ENCODE data around the gene ATF3.
A peak's percentile ranks its signal among the peaks of the same experiment; 100 is the strongest.

The ATF3 gene
- total RNA-seq, result 5.4 to 80.1 reads per million in 2 experiments

GRCh38 chr1:212608392-212608958, at the start of gene ATF3:
Gene ATF3, plus strand, starts transcription at chr1:212608761. Its CDS starts 6,261 bp downstream, at chr1:212615022.
- DNase-seq (ENCODE audit: low read depth), result peak; percentile 62

- DNase-seq (ENCODE audit: low read depth), result no peak
Measured at GRCh38 chr1:212559929-212560328, 48.6 kb upstream of the ATF3 start.

GRCh38 chr1:212560933-212561460, 47.6 kb upstream of the ATF3 start:
- no peak for DNase-seq (ENCODE audit: low read depth)

- DNase-seq (ENCODE audit: low read depth), result no peak
Measured at GRCh38 chr1:212561501-212561931, 47.0 kb upstream of the ATF3 start.

GRCh38 chr1:212562771-212563170, 45.8 kb upstream of the ATF3 start:
- DNase-seq (ENCODE audit: low read depth), result no peak

- DNase-seq (ENCODE audit: low read depth), result no peak
Measured at GRCh38 chr1:212565079-212565478, 43.5 kb upstream of the ATF3 start.

GRCh38 chr1:212565571-212566305, 42.8 kb upstream of the ATF3 start:
- DNase-seq (ENCODE audit: low read depth), result no peak

GRCh38 chr1:212566522-212567479, 41.8 kb upstream of the ATF3 start:
- DNase-seq (ENCODE audit: low read depth), result peak; percentile 24

- no peak for DNase-seq (ENCODE audit: low read depth)
Measured at GRCh38 chr1:212567638-212568037, 40.9 kb upstream of the ATF3 start.

- no peak for DNase-seq (ENCODE audit: low read depth)
Measured at GRCh38 chr1:212568978-212569537, 39.5 kb upstream of the ATF3 start.

- DNase-seq (ENCODE audit: low read depth), result no peak
Measured at GRCh38 chr1:212574732-212575131, 33.8 kb upstream of the ATF3 start.

GRCh38 chr1:212575333-212575732, 33.2 kb upstream of the ATF3 start:
- no peak for DNase-seq (ENCODE audit: low read depth)

- DNase-seq (ENCODE audit: low read depth), result no peak
Measured at GRCh38 chr1:212578041-212578440, 30.5 kb upstream of the ATF3 start.

- DNase-seq (ENCODE audit: low read depth), result no peak
Measured at GRCh38 chr1:212581034-212581433, 27.5 kb upstream of the ATF3 start.

GRCh38 chr1:212582291-212582690, 26.3 kb upstream of the ATF3 start:
- no peak for DNase-seq (ENCODE audit: low read depth)

- no peak for DNase-seq (ENCODE audit: low read depth)
Measured at GRCh38 chr1:212582808-212583615, 25.5 kb upstream of the ATF3 start.

- no peak for DNase-seq (ENCODE audit: low read depth)
Measured at GRCh38 chr1:212583643-212584042, 24.9 kb upstream of the ATF3 start.

GRCh38 chr1:212584092-212584886, 24.3 kb upstream of the ATF3 start:
- no peak for DNase-seq (ENCODE audit: low read depth)

GRCh38 chr1:212585210-212585609, 23.4 kb upstream of the ATF3 start:
- no peak for DNase-seq (ENCODE audit: low read depth)

Measured in T follicular helper cell (primary cell).